Parathyroid adenoma (tissue), 2 donors: Measurements from ENCODE around the gene PDXDC1.

ENCODE experiments used
- H2AFZ ChIP-seq: fragments of 300-600 bp; sonication (generic); one replicate; pipeline ENCODE4 v1.7.0; 2017; ENCODE audit warnings: antibody characterized with exemption, mild to moderate bottlenecking
- H3K27ac ChIP-seq: fragments of 300-600 bp; sonication (generic); one replicate; pipeline ENCODE4 v1.7.0; 2017
- H3K27me3 ChIP-seq: fragments of 300-600 bp; sonication (generic); one replicate; pipeline ENCODE4 v1.7.0; 2017; ENCODE audit warnings: low read length; ENCODE audit not compliant: control insufficient read depth, insufficient read depth
- H3K36me3 ChIP-seq: fragments of 300-600 bp; sonication (generic); one replicate; pipeline ENCODE4 v1.7.0; 2017; ENCODE audit warnings: low read length; ENCODE audit not compliant: control insufficient read depth, insufficient read depth
- H3K4me1 ChIP-seq: fragments of 300-600 bp; sonication (generic); one replicate; pipeline ENCODE4 v1.7.0; 2017; ENCODE audit warnings: control low read depth
- H3K4me2 ChIP-seq: fragments of 300-600 bp; sonication (generic); one replicate; pipeline ENCODE4 v1.7.0; 2017; ENCODE audit warnings: low read length
- H3K4me3 ChIP-seq: fragments of 300-600 bp; sonication (generic); one replicate; pipeline ENCODE4 v1.7.0; 2017; ENCODE audit warnings: low read depth, low read length
- H3K79me2 ChIP-seq: fragments of 300-600 bp; sonication (generic); one replicate; pipeline ENCODE4 v1.7.0; 2017; ENCODE audit warnings: control low read depth
- H3K9ac ChIP-seq: fragments of 300-600 bp; sonication (generic); one replicate; pipeline ENCODE4 v1.7.0; 2017; ENCODE audit warnings: mild to moderate bottlenecking
- H3K9me3 ChIP-seq: fragments of 300-600 bp; sonication (generic); one replicate; pipeline ENCODE4 v1.7.0; 2017; ENCODE audit warnings: low read length; ENCODE audit not compliant: control insufficient read depth
- TF ChIP-seq, protein P1 (sequence below): fragments of 300-600 bp; sonication (generic); IDR thresholded peaks from one replicate; pipeline ENCODE4 v1.7.0; 2017; ENCODE audit warnings: antibody characterized with exemption, mild to moderate bottlenecking
- donor health status: primary hyperparathyroidism.

PDXDC1 gene

DNA sequence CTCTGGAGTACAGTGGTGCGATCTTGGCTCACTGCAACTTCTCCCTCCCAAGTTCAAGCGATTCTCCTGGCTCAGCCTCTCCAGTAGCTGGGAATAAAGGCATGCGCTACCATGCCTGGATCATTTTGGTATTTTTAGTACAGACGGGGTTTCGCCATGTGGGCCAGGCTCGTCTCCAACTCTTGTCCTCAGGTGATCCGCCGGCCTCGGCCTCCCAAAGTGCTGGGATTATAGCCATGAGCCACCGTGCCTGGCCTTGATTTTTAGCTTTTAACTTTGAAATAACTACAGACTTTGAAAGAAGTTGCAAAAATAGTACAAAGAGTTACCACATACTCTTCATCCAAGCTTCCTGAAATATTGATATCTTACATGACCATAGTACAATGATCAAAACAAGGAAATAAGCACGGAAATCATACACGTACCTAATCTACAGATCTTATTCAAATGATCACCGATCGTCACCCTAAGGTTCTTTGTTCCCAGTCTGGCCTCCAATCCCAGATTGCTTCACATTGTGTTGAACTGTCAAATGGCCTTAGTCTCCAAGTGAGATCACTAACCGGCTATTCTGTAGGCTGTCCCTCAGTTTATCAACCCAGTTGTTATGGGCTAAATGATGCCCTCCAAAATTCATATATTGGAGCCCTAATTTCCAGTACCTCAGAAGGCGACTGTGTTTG lies 19.1 kb upstream of the PDXDC1 start:
- H3K79me2 ChIP-seq: no peaks in the 10 kb centered on the region
- H3K9ac ChIP-seq: no peak overlapping the region
- no peak overlapping the region for H3K4me2 ChIP-seq
- no peak overlapping the region for H3K27ac ChIP-seq
- no peaks in the 10 kb centered on the region for H3K27me3 ChIP-seq
- TF ChIP-seq, protein P1, sequence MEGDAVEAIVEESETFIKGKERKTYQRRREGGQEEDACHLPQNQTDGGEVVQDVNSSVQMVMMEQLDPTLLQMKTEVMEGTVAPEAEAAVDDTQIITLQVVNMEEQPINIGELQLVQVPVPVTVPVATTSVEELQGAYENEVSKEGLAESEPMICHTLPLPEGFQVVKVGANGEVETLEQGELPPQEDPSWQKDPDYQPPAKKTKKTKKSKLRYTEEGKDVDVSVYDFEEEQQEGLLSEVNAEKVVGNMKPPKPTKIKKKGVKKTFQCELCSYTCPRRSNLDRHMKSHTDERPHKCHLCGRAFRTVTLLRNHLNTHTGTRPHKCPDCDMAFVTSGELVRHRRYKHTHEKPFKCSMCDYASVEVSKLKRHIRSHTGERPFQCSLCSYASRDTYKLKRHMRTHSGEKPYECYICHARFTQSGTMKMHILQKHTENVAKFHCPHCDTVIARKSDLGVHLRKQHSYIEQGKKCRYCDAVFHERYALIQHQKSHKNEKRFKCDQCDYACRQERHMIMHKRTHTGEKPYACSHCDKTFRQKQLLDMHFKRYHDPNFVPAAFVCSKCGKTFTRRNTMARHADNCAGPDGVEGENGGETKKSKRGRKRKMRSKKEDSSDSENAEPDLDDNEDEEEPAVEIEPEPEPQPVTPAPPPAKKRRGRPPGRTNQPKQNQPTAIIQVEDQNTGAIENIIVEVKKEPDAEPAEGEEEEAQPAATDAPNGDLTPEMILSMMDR: no peak
- no peaks in the 10 kb centered on the region for H3K9me3 ChIP-seq
- no peaks in the 10 kb centered on the region for H3K4me1 ChIP-seq
- H3K36me3 ChIP-seq: no peaks in the 10 kb centered on the region
- H2AFZ ChIP-seq: no peak overlapping the region
- H3K4me3 ChIP-seq: no peak overlapping the region

DNA sequence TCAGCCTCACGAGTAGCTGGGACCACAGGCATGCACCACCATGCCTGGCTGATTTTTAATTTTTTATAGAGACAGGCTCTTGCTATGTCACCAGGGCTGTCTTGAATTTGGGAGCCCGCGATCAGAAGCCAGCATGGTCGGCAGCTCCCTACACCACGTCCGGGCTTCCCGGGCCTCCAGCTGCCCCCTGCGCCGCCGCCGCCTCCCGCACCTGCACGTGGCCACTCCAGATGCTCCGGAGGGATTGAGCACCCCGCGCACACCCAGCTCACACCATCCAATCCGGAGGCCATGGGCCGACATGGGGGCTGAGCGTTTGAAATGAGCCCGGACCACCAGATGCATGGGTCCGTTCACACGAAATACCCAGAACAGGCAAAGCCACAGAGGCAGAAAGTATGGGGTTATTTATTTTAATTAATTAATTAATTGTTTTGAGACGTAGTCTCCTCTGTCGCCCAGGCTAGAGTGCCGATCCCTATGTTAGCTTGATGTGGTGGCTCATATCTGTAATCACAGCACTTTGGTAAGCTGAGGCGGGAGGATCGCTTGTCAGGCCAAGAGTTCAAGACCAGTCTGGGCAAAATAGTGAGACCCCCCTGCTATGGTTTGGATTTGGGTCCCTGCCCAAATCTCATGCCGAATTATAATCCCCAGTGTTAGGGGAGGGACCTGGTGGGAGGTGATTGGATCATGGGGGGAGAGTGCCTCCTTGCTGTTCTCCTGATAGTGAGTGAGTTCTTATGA lies 17.1 kb upstream of the PDXDC1 start:
- Histone ChIP-seq H3K27me3 (no peaks in the 10 kb centered on the region), H2AFZ (no peak overlapping the region), H3K4me3 (no peak overlapping the region), H3K79me2 (no peaks in the 10 kb centered on the region), H3K4me1 (no peaks in the 10 kb centered on the region), H3K36me3 (no peaks in the 10 kb centered on the region), H3K4me2 (no peak overlapping the region), H3K27ac (no peak overlapping the region), H3K9me3 (no peaks in the 10 kb centered on the region), H3K9ac (no peak overlapping the region)
- TF ChIP-seq, protein P1: no peak

DNA sequence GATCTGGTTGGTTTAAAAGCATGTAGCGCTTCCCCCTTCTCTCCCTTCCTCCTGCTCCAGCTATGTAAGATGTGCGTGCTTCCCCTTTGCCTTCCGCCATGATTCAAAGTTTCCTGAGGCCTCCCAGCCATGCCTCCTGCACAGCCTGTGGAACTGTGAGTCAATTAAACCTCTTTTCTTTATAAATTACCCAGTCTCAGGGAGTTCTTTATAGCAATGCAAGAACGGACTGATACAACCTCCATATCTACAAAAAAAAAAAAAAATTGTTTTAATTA lies 16.6 kb upstream of the PDXDC1 start:
- H3K4me1 ChIP-seq: no peaks in the 10 kb centered on the region
- no peaks in the 10 kb centered on the region for H3K36me3 ChIP-seq
- no peaks in the 10 kb centered on the region for H3K9me3 ChIP-seq
- H3K27ac ChIP-seq: no peak overlapping the region
- no peak overlapping the region for H3K4me2 ChIP-seq
- H3K4me3 ChIP-seq: no peak overlapping the region
- TF ChIP-seq, protein P1: no peak
- H3K27me3 ChIP-seq: no peaks in the 10 kb centered on the region
- no peak overlapping the region for H3K9ac ChIP-seq
- no peak overlapping the region for H2AFZ ChIP-seq
- no peaks in the 10 kb centered on the region for H3K79me2 ChIP-seq

GRCh38 chr16:14958970-14959369 lies 15.9 kb upstream of the PDXDC1 start:
- Histone ChIP-seq H3K36me3 (no peaks in the 10 kb centered on the region), H3K9me3 (no peaks in the 10 kb centered on the region), H3K4me2 (no peak overlapping the region), H3K27ac (no peak overlapping the region), H3K27me3 (no peaks in the 10 kb centered on the region), H3K79me2 (no peaks in the 10 kb centered on the region), H3K4me1 (no peaks in the 10 kb centered on the region), H2AFZ (no peak overlapping the region), H3K4me3 (no peak overlapping the region), H3K9ac (no peak overlapping the region)
- TF ChIP-seq, protein P1: no peak
